MM.1S (cell line): ENCODE results near the gene KLHL14.

Experiments
- DNase-seq: peaks from one replicate; pipeline ENCODE4 v3.0.0-alpha.2; 2015
- H2AFZ ChIP-seq: fragments of 300-600 bp; sonication (generic); 2 replicates; pipeline ENCODE4 v1.6.0; 2016; ENCODE audit warnings: antibody characterized with exemption, low read length
- H3F3A ChIP-seq: fragments of 300-600 bp; sonication (generic); 2 replicates; pipeline ENCODE4 v1.6.1; 2016; ENCODE audit warnings: mild to moderate bottlenecking, antibody characterized with exemption, low read length, moderate library complexity, mixed read lengths; ENCODE audit not compliant: insufficient read depth
- H3K27ac ChIP-seq: fragments of 300-600 bp; sonication (generic); 2 replicates; pipeline ENCODE4 v1.5.1; 2016; ENCODE audit warnings: mild to moderate bottlenecking, low read length
- H3K27me3 ChIP-seq: fragments of 300-600 bp; sonication (generic); replicated peaks from 2 replicates; pipeline ENCODE4 v1.6.0; 2016; ENCODE audit warnings: low read length; ENCODE audit not compliant: insufficient read depth
- H3K36me3 ChIP-seq: fragments of 300-600 bp; sonication (generic); replicated peaks from 2 replicates; pipeline ENCODE4 v1.6.1; 2016; ENCODE audit warnings: mild to moderate bottlenecking, low read length, mixed read lengths; ENCODE audit not compliant: insufficient read depth
- H3K4me1 ChIP-seq: fragments of 300-600 bp; sonication (generic); 2 replicates; pipeline ENCODE4 v1.6.1; 2016; ENCODE audit warnings: low read length, mixed read lengths
- H3K4me2 ChIP-seq: fragments of 300-600 bp; sonication (generic); 2 replicates; pipeline ENCODE4 v1.6.0; 2016; ENCODE audit warnings: low read depth, low read length
- H3K4me3 ChIP-seq: fragments of 300-600 bp; sonication (generic); 2 replicates; pipeline ENCODE4 v1.5.1; 2016; ENCODE audit warnings: low read length, mixed read lengths
- H3K79me2 ChIP-seq: fragments of 300-600 bp; sonication (generic); 2 replicates; pipeline ENCODE4 v1.6.1; 2016; ENCODE audit warnings: mixed run types, low read length, mixed read lengths
- H3K9ac ChIP-seq: fragments of 300-600 bp; sonication (generic); 2 replicates; pipeline ENCODE4 v1.6.1; 2016; ENCODE audit warnings: low read length, mixed read lengths
- H3K9me2 ChIP-seq: fragments of 300-600 bp; sonication (generic); replicated peaks from 2 replicates; pipeline ENCODE4 v1.6.1; 2016; ENCODE audit warnings: mild to moderate bottlenecking, low read length, mixed read lengths; ENCODE audit not compliant: insufficient read depth
- H3K9me3 ChIP-seq: fragments of 300-600 bp; sonication (generic); replicated peaks from 2 replicates; pipeline ENCODE4 v1.6.1; 2016; ENCODE audit warnings: mild to moderate bottlenecking, low read length, mixed read lengths; ENCODE audit not compliant: insufficient read depth
- H4K20me1 ChIP-seq: fragments of 300-600 bp; sonication (generic); 2 replicates; pipeline ENCODE4 v1.6.1; 2016; ENCODE audit warnings: mild to moderate bottlenecking, low read length, moderate library complexity, mixed read lengths; ENCODE audit not compliant: insufficient read depth
- EZH2 ChIP-seq: fragments of 300-600 bp; sonication (generic); optimal IDR thresholded peaks from 2 replicates; pipeline ENCODE3; 2017; ENCODE audit warnings: low read depth, mild to moderate bottlenecking, antibody characterized with exemption, low read length, mixed read lengths
- EZH2phosphoT487 ChIP-seq: fragments of 300-600 bp; sonication (generic); IDR thresholded peaks from 2 replicates; pipeline ENCODE4 v1.6.1; 2018; ENCODE audit warnings: antibody characterized with exemption, low read length
- TF ChIP-seq, protein P1 (sequence below): fragments of 300-600 bp; sonication (generic); IDR thresholded peaks from 2 replicates; pipeline ENCODE4 v1.5.1; 2016; ENCODE audit warnings: antibody characterized with exemption, low read length, mixed read lengths

The KLHL14 gene

DNA sequence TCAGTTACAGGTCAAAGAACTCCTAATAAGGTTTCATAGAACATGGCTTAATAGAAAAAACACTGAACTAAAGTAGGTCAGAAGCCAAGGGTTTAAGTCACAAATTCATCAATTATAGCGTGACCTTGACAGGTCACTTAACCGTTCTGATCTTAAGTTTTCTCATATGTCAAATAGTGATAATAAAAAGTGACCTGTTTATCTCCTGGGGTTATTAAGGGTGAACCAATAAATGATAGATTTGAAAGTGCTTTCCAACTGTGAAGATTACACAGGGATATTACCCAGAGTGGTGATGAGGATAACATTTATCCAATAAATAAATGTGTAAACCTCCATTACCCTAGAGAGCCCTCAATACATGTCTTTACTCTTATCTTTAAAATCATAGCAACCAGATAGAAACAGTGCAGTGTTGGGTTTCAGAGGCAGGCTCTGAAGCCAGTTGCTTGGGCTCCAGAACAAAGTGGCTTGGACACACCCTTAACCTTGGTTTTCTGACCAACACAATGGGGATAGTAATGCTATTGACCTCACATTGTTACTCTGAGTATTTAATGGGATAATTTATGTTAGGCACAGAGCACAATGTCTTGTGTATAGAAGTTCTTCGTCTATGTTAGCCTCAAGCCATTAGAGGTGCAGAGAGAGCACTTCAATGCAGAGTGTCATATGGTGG, 48.6 kb downstream of the KLHL14 start:
- TF ChIP-seq EZH2phosphoT487 = no peak
- TF ChIP-seq EZH2 = no peak
- TF ChIP-seq, protein P1, sequence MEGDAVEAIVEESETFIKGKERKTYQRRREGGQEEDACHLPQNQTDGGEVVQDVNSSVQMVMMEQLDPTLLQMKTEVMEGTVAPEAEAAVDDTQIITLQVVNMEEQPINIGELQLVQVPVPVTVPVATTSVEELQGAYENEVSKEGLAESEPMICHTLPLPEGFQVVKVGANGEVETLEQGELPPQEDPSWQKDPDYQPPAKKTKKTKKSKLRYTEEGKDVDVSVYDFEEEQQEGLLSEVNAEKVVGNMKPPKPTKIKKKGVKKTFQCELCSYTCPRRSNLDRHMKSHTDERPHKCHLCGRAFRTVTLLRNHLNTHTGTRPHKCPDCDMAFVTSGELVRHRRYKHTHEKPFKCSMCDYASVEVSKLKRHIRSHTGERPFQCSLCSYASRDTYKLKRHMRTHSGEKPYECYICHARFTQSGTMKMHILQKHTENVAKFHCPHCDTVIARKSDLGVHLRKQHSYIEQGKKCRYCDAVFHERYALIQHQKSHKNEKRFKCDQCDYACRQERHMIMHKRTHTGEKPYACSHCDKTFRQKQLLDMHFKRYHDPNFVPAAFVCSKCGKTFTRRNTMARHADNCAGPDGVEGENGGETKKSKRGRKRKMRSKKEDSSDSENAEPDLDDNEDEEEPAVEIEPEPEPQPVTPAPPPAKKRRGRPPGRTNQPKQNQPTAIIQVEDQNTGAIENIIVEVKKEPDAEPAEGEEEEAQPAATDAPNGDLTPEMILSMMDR = no peak
- Histone ChIP-seq H3K27ac (no peak overlapping the region), H2AFZ (no peak overlapping the region), H3K79me2 (no peaks in the 10 kb centered on the region), H3K4me1 (no peaks in the 10 kb centered on the region), H3K9me2 (no peaks in the 10 kb centered on the region), H3K9ac (no peak overlapping the region), H3F3A (no peaks in the 10 kb centered on the region), H3K27me3 (peaks cover 5% of the 10 kb centered on the region; the same call in 1 of the 2 replicates), H3K9me3 (no peaks in the 10 kb centered on the region), H3K4me2 (no peak overlapping the region), H3K36me3 (no peaks in the 10 kb centered on the region), H3K4me3 (no peak overlapping the region), H4K20me1 (no peaks in the 10 kb centered on the region)
- DNase-seq = no peak

GRCh38 chr18:32722279-32722678, 50.5 kb downstream of the KLHL14 start:
- H3K9ac ChIP-seq = no peak overlapping the region
- H4K20me1 ChIP-seq = no peaks in the 10 kb centered on the region
- H3K4me2 ChIP-seq = no peak overlapping the region
- TF ChIP-seq EZH2phosphoT487 (no peak), EZH2 (no peak)
- TF ChIP-seq, protein P1 = no peak
- H2AFZ ChIP-seq = no peak overlapping the region
- DNase-seq = no peak
- H3K9me2 ChIP-seq = no peaks in the 10 kb centered on the region
- H3K9me3 ChIP-seq = no peaks in the 10 kb centered on the region
- no peaks in the 10 kb centered on the region for H3F3A ChIP-seq
- H3K4me1 ChIP-seq = no peaks in the 10 kb centered on the region
- H3K27ac ChIP-seq = no peak overlapping the region
- no peak overlapping the region for H3K4me3 ChIP-seq
- no peaks in the 10 kb centered on the region for H3K79me2 ChIP-seq
- no peaks in the 10 kb centered on the region for H3K36me3 ChIP-seq
- no peaks in the 10 kb centered on the region for H3K27me3 ChIP-seq

DNA sequence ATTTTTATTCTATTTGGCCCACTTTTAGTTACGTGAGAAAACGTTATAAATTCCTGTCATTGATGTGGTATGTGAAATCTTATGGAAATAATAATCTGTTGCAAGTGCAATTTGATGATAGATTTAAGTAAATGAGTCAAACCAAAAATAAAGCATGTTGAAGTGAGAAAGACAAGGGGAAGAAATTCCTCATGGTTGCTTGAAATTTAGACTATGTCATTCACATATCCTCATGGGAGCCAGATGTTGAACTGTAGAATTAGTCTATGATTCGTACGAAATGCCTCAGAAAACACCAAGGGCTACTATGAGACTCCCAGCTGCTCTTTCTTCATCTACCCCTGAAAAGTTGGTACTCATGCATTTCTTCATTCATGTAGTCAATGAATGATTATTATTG, 55.7 kb downstream of the KLHL14 start:
- Histone ChIP-seq H3K9ac (no peak overlapping the region), H3F3A (no peaks in the 10 kb centered on the region), H4K20me1 (no peaks in the 10 kb centered on the region), H3K27ac (no peak overlapping the region), H3K27me3 (no peaks in the 10 kb centered on the region), H3K9me2 (no peaks in the 10 kb centered on the region), H2AFZ (no peak overlapping the region), H3K4me1 (no peaks in the 10 kb centered on the region), H3K9me3 (no peaks in the 10 kb centered on the region), H3K4me3 (no peak overlapping the region), H3K79me2 (no peaks in the 10 kb centered on the region), H3K4me2 (no peak overlapping the region), H3K36me3 (no peaks in the 10 kb centered on the region)
- no peak for DNase-seq
- TF ChIP-seq EZH2 = no peak
- TF ChIP-seq EZH2phosphoT487 = no peak
- TF ChIP-seq, protein P1 = no peak
